Astrocyte of the hippocampus (primary cell): ENCODE data around the gene PTCH1.

ENCODE experiments used
- DNase-seq: peaks from one replicate; pipeline ENCODE4 v3.0.0; 2011; ENCODE audit warnings: low read depth, low spot score

The PTCH1 gene

GRCh38 chr9:95512709-95513095 is 4.1 kb downstream of the PTCH1 start:
- DNase-seq, result no peak

- peak; percentile 36 for DNase-seq
These were observed 4.6 kb downstream of the PTCH1 start for GRCh38 chr9:95511952-95512708.

GRCh38 chr9:95511616-95511931 is 5.2 kb downstream of the PTCH1 start:
- no peak for DNase-seq

- peak; percentile 99 for DNase-seq
These were observed 5.8 kb downstream of the PTCH1 start for GRCh38 chr9:95510709-95511615.

- DNase-seq, result no peak
These were observed 6.7 kb downstream of the PTCH1 start for GRCh38 chr9:95509851-95510708.

- DNase-seq, result peak; percentile 96
These were observed 7.6 kb downstream of the PTCH1 start for GRCh38 chr9:95508968-95509850.

- peak; percentile 80 for DNase-seq
These were observed 8.4 kb downstream of the PTCH1 start for GRCh38 chr9:95508242-95508967.

- peak; percentile 83 for DNase-seq
These were observed 9.1 kb downstream of the PTCH1 start for GRCh38 chr9:95507464-95508241.

GRCh38 chr9:95506678-95507463 is 9.9 kb downstream of the PTCH1 start:
- DNase-seq, result peak; percentile 84

GRCh38 chr9:95506428-95506677 is 10.4 kb downstream of the PTCH1 start:
- DNase-seq, result peak; percentile 78

- peak; percentile 87 for DNase-seq
These were observed 10.9 kb downstream of the PTCH1 start for GRCh38 chr9:95505717-95506427.

- no peak for DNase-seq
These were observed 11.6 kb downstream of the PTCH1 start for GRCh38 chr9:95505072-95505716.

- no peak for DNase-seq
These were observed 12.5 kb downstream of the PTCH1 start for GRCh38 chr9:95504053-95504963.

- no peak for DNase-seq
These were observed 13.4 kb downstream of the PTCH1 start for GRCh38 chr9:95503369-95503768.

- DNase-seq, result no peak
These were observed 14.5 kb downstream of the PTCH1 start for GRCh38 chr9:95502248-95502647.

GRCh38 chr9:95499847-95500246 is 16.9 kb downstream of the PTCH1 start:
- DNase-seq, result peak; percentile 55
